GM12878 (cell line): Measurements from ENCODE around the gene COL2A1.

Experiments
- CBX5 ChIP-seq: sonication (generic); IDR thresholded peaks from 2 replicates; pipeline ENCODE4 v1.6.1; 2016; ENCODE audit warnings: low read depth, moderate library complexity, mild to moderate bottlenecking, inconsistent platforms
- EP300 ChIP-seq, 2 experiments: fragments of 150-350 bp in 1 of 2; IDR thresholded peaks; 2 replicates each; pipeline ENCODE4 v1.6.1; 2011 to 2012; ENCODE audit warnings: low read depth in 2 of 2, low read length in 2 of 2, borderline replicate concordance in 1 of 2, improper control_type of control experiment in 1 of 2, inconsistent platforms in 1 of 2; ENCODE audit not compliant: control insufficient read depth in 1 of 2
- MXI1 ChIP-seq: fragments of 150-350 bp; IDR thresholded peaks from 2 replicates; pipeline ENCODE4 v1.6.1; 2011; ENCODE audit warnings: low read depth, mild to moderate bottlenecking, inconsistent platforms, low read length, improper control_type of control experiment
- MYC ChIP-seq: IDR thresholded peaks from 2 replicates; pipeline ENCODE4 v1.6.1; 2011; ENCODE audit warnings: mild to moderate bottlenecking, low read length, moderate library complexity, inconsistent platforms; ENCODE audit not compliant: insufficient read depth, insufficient replicate concordance, insufficient read length, severe bottlenecking
- NR2C1 ChIP-seq: fragments of 450-650 bp; IDR thresholded peaks from 2 replicates; pipeline ENCODE4 v1.6.1; 2017; ENCODE audit warnings: antibody characterized with exemption, mild to moderate bottlenecking, moderate library complexity
- POLR2AphosphoS5 ChIP-seq: IDR thresholded peaks from 2 replicates; pipeline ENCODE4 v1.6.1; 2011; ENCODE audit warnings: mild to moderate bottlenecking, low read length, inconsistent platforms
- STAT3 ChIP-seq: IDR thresholded peaks from 2 replicates; pipeline ENCODE4 v1.6.1; 2011; ENCODE audit warnings: low read depth, low read length, improper control_type of control experiment
- ZNF274 ChIP-seq: IDR thresholded peaks from one replicate; pipeline ENCODE4 v1.8.0; 2011; ENCODE audit not compliant: insufficient read length, insufficient read depth
- TF ChIP-seq, protein P1 (sequence below): IDR thresholded peaks from 2 replicates; pipeline ENCODE4 v1.6.1; 2012; ENCODE audit warnings: low read length, inconsistent platforms
- TF ChIP-seq, protein P2 (sequence below), 3 experiments: IDR thresholded peaks in 2 of 3; conservative IDR thresholded peaks in 1 of 3; 2 replicates each; pipeline ENCODE4 v1.5.1; 2011; ENCODE audit warnings: low read depth in 3 of 3, low read length in 3 of 3, mild to moderate bottlenecking in 3 of 3, control low read depth in 2 of 3, moderate library complexity in 2 of 3, inconsistent platforms in 1 of 3, mixed read lengths in 1 of 3; ENCODE audit not compliant: control insufficient read depth in 2 of 3, insufficient read depth in 1 of 3; ENCODE audit errors: extremely low read depth in 1 of 3
- TF ChIP-seq, protein P3 (sequence below): fragments of 450-650 bp; IDR thresholded peaks from 2 replicates; pipeline ENCODE4 v1.6.1; 2014; ENCODE audit warnings: mild to moderate bottlenecking

DNA sequence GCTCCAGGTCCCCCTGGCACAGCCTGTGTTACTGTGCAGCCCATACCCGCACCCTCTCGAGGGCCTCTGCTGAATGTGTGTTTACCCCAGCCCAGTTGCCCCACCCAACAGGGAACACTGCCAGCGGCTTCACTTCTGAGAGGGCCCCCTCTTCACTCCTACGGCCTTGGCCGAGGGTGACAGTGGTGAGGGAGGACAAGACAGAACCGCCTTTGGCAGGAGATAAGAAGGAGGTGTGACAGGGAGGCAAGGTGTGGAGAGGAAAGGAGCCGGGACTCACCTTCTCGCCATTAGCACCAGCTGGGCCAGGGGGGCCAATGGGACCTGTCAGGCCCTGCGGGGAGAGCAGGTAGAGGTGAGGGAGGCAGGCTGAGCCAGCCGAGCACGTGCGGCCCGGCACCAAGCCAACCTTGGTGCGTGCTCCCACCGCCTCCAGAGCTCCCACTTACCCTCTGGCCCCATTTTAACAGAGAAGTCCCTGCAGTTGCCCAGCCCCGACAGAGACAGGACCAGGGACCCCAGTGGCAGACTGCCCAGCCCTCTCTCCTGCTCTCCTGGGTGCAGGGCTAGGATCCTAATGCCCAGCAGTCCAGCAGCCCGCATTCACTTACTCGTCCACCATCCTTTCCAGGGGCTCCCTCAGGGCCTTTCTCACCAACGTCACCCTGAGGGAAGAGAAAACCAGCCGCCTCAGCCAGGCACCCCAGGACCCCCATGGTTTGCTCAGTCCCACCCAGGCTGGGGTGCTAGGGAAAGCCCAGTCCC lies 22.6 kb downstream of the COL2A1 start:
- TF ChIP-seq ZNF274 (no peak), MXI1 (no peak), NR2C1 (no peak), STAT3 (no peak), EP300 (IDR thresholded peaks at IDR 0.05; ENCODE audit: borderline replicate concordance in 1 of 2, control insufficient read depth in 1 of 2, low read depth in 2 of 2, low read length in 2 of 2) (no peak), POLR2AphosphoS5 (no peak), CBX5 (no peak), MYC (no peak)
- TF ChIP-seq, protein P1, sequence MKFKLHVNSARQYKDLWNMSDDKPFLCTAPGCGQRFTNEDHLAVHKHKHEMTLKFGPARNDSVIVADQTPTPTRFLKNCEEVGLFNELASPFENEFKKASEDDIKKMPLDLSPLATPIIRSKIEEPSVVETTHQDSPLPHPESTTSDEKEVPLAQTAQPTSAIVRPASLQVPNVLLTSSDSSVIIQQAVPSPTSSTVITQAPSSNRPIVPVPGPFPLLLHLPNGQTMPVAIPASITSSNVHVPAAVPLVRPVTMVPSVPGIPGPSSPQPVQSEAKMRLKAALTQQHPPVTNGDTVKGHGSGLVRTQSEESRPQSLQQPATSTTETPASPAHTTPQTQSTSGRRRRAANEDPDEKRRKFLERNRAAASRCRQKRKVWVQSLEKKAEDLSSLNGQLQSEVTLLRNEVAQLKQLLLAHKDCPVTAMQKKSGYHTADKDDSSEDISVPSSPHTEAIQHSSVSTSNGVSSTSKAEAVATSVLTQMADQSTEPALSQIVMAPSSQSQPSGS, result no peak
- TF ChIP-seq, protein P2, sequence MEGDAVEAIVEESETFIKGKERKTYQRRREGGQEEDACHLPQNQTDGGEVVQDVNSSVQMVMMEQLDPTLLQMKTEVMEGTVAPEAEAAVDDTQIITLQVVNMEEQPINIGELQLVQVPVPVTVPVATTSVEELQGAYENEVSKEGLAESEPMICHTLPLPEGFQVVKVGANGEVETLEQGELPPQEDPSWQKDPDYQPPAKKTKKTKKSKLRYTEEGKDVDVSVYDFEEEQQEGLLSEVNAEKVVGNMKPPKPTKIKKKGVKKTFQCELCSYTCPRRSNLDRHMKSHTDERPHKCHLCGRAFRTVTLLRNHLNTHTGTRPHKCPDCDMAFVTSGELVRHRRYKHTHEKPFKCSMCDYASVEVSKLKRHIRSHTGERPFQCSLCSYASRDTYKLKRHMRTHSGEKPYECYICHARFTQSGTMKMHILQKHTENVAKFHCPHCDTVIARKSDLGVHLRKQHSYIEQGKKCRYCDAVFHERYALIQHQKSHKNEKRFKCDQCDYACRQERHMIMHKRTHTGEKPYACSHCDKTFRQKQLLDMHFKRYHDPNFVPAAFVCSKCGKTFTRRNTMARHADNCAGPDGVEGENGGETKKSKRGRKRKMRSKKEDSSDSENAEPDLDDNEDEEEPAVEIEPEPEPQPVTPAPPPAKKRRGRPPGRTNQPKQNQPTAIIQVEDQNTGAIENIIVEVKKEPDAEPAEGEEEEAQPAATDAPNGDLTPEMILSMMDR (IDR thresholded peaks at IDR 0.05 in 2 of 3, conservative IDR thresholded peaks at IDR 0.05 in 1 of 3; ENCODE audit: control insufficient read depth in 2 of 3, extremely low read depth in 1 of 3, insufficient read depth in 1 of 3, low read depth in 3 of 3, low read length in 3 of 3), result no peak
- TF ChIP-seq, protein P3, sequence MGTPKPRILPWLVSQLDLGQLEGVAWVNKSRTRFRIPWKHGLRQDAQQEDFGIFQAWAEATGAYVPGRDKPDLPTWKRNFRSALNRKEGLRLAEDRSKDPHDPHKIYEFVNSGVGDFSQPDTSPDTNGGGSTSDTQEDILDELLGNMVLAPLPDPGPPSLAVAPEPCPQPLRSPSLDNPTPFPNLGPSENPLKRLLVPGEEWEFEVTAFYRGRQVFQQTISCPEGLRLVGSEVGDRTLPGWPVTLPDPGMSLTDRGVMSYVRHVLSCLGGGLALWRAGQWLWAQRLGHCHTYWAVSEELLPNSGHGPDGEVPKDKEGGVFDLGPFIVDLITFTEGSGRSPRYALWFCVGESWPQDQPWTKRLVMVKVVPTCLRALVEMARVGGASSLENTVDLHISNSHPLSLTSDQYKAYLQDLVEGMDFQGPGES, result no peak
